ENCODE data around the gene XRN2. TPM values are rescaled to one million over a fixed set of nuclear protein-coding genes. Genes with fewer than 3 reads are reported as not detected.
A peak's percentile ranks its signal among the peaks of the same experiment; 100 is the strongest.

XRN2 gene
- total RNA-seq, 2 experiments from 2014 or later: 52.5 to 69.9 TPM

- Mint-ChIP-seq H3K27ac (no peak overlapping the region), H3K4me1 (peaks cover 11% of the 10 kb centered on the region)
- CTCF ChIA-PET: interaction anchor here (1.2 to 1.6 kb wide), 2 partner anchors 104 to 153 kb away, joined by 3 to 6 read pairs; no protein-coding TSS in a partner anchor
Observed at GRCh38 chr20:21388566-21388965, 85.4 kb downstream of the XRN2 start.

GRCh38 chr20:21389368-21389767 lies 86.2 kb downstream of the XRN2 start:
- CTCF ChIA-PET: interaction anchor here (1.2 to 2.1 kb wide), 3 partner anchors 103 to 154 kb away, joined by 3 to 6 read pairs (median 4); no protein-coding TSS in a partner anchor
- DNase-seq: no peak
- H3K27ac Mint-ChIP-seq: no peak overlapping the region
- H3K36me3 Mint-ChIP-seq: peaks cover 35% of the 10 kb centered on the region
- H3K9me3 Mint-ChIP-seq (ENCODE audit: low read depth): no peaks in the 10 kb centered on the region
- peaks cover 11% of the 10 kb centered on the region for H3K4me1 Mint-ChIP-seq
- no peak overlapping the region for H3K4me3 Mint-ChIP-seq
- no peak for ATAC-seq
- H3K27me3 Mint-ChIP-seq: peaks cover 35% of the 10 kb centered on the region

More at GRCh38 chr20:21388566-21388965, 85.4 kb downstream of the XRN2 start:
- DNase-seq: no peak
- peaks cover 38% of the 10 kb centered on the region for H3K36me3 Mint-ChIP-seq
- peaks cover 27% of the 10 kb centered on the region for H3K27me3 Mint-ChIP-seq
- no peak overlapping the region for H3K4me3 Mint-ChIP-seq
- H3K9me3 Mint-ChIP-seq (ENCODE audit: low read depth): no peaks in the 10 kb centered on the region
- no peak for ATAC-seq

GRCh38 chr20:21390768-21391167 lies 87.6 kb downstream of the XRN2 start:
- no peaks in the 10 kb centered on the region for H3K9me3 Mint-ChIP-seq (ENCODE audit: low read depth)
- no peak for ATAC-seq
- H3K27ac Mint-ChIP-seq: no peak overlapping the region
- H3K36me3 Mint-ChIP-seq: peaks cover 36% of the 10 kb centered on the region
- H3K4me3 Mint-ChIP-seq: no peak overlapping the region
- no peak for DNase-seq
- peaks cover 46% of the 10 kb centered on the region for H3K27me3 Mint-ChIP-seq
- H3K4me1 Mint-ChIP-seq: peaks cover 17% of the 10 kb centered on the region
- CTCF ChIA-PET: interaction anchor here (1.2 to 2.9 kb wide), 3 partner anchors 75 to 155 kb away, joined by 3 to 21 read pairs (median 4); no protein-coding TSS in a partner anchor

GRCh38 chr20:21391185-21391971 lies 88.2 kb downstream of the XRN2 start:
- no peak overlapping the region for H3K27ac Mint-ChIP-seq
- CTCF ChIA-PET: interaction anchor here (0.8 to 2.9 kb wide), 4 partner anchors 76 to 155 kb away, joined by 3 to 21 read pairs (median 4); no protein-coding TSS in a partner anchor
- ATAC-seq: no peak

GRCh38 chr20:21391972-21392352 lies 88.8 kb downstream of the XRN2 start:
- H3K4me1 Mint-ChIP-seq: peaks cover 19% of the 10 kb centered on the region
- no peak for ATAC-seq
- CTCF ChIA-PET: interaction anchor here (0.8 to 2.9 kb wide), 3 partner anchors 76 to 156 kb away, joined by 3 to 21 read pairs (median 3); no protein-coding TSS in a partner anchor
- DNase-seq: no peak
- no peak overlapping the region for H3K27ac Mint-ChIP-seq
- peak overlapping the region; percentile 26 for H3K4me3 Mint-ChIP-seq
- peaks cover 28% of the 10 kb centered on the region for H3K36me3 Mint-ChIP-seq
- H3K27me3 Mint-ChIP-seq: peaks cover 48% of the 10 kb centered on the region
- no peaks in the 10 kb centered on the region for H3K9me3 Mint-ChIP-seq (ENCODE audit: low read depth)

More at GRCh38 chr20:21391185-21391971, 88.2 kb downstream of the XRN2 start:
- DNase-seq: no peak
- Mint-ChIP-seq H3K27me3 (peaks cover 48% of the 10 kb centered on the region), H3K4me3 (peak overlapping the region; percentile 26), H3K9me3 (ENCODE audit: low read depth) (no peaks in the 10 kb centered on the region), H3K36me3 (peaks cover 32% of the 10 kb centered on the region), H3K4me1 (peaks cover 19% of the 10 kb centered on the region)

GRCh38 chr20:21393166-21393565 lies 90.0 kb downstream of the XRN2 start:
- Mint-ChIP-seq H3K4me3 (no peak overlapping the region), H3K36me3 (peaks cover 24% of the 10 kb centered on the region), H3K9me3 (ENCODE audit: low read depth) (no peaks in the 10 kb centered on the region), H3K27ac (no peak overlapping the region), H3K27me3 (peaks cover 56% of the 10 kb centered on the region), H3K4me1 (peaks cover 23% of the 10 kb centered on the region)
- CTCF ChIA-PET: interaction anchor here (2.8 kb wide), 1 partner anchor 158 kb away, joined by 13 read pairs; no protein-coding TSS in a partner anchor
- DNase-seq (no peak), ATAC-seq (no peak)

GRCh38 chr20:21393816-21394519 lies 90.8 kb downstream of the XRN2 start:
- peaks cover 22% of the 10 kb centered on the region for H3K36me3 Mint-ChIP-seq
- CTCF ChIA-PET: interaction anchor here (1.3 to 2.8 kb wide), 2 partner anchors 111 to 158 kb away, joined by 4 to 13 read pairs; no protein-coding TSS in a partner anchor
- DNase-seq (no peak), ATAC-seq (no peak)
- H3K27me3 Mint-ChIP-seq: peaks cover 64% of the 10 kb centered on the region
- no peaks in the 10 kb centered on the region for H3K9me3 Mint-ChIP-seq (ENCODE audit: low read depth)
- H3K4me1 Mint-ChIP-seq: peaks cover 23% of the 10 kb centered on the region
- H3K4me3 Mint-ChIP-seq: no peak overlapping the region
- H3K27ac Mint-ChIP-seq: no peak overlapping the region

GRCh38 chr20:21394551-21394950 lies 91.4 kb downstream of the XRN2 start:
- peaks cover 21% of the 10 kb centered on the region for H3K36me3 Mint-ChIP-seq
- CTCF ChIA-PET: interaction anchor here (0.6 to 2.8 kb wide), 3 partner anchors 48 to 159 kb away, joined by 3 to 13 read pairs (median 4); no protein-coding TSS in a partner anchor
- no peak overlapping the region for H3K4me3 Mint-ChIP-seq
- H3K27ac Mint-ChIP-seq: no peak overlapping the region
- peaks cover 70% of the 10 kb centered on the region for H3K27me3 Mint-ChIP-seq
- DNase-seq (no peak), ATAC-seq (no peak)
- H3K9me3 Mint-ChIP-seq (ENCODE audit: low read depth): no peaks in the 10 kb centered on the region
- H3K4me1 Mint-ChIP-seq: peaks cover 23% of the 10 kb centered on the region

- CTCF ChIA-PET: interaction anchor here (0.6 to 2.8 kb wide), 4 partner anchors 9 to 160 kb away, joined by 3 to 13 read pairs (median 4); no protein-coding TSS in a partner anchor
- Mint-ChIP-seq H3K27me3 (peaks cover 76% of the 10 kb centered on the region), H3K36me3 (peaks cover 18% of the 10 kb centered on the region), H3K27ac (peak overlapping the region; percentile 47), H3K4me3 (peak overlapping the region; percentile 36), H3K9me3 (ENCODE audit: low read depth) (no peaks in the 10 kb centered on the region), H3K4me1 (peaks cover 23% of the 10 kb centered on the region)
- DNase-seq (no peak), ATAC-seq (no peak)
Observed at GRCh38 chr20:21395051-21395665, 92.0 kb downstream of the XRN2 start.

GRCh38 chr20:21395666-21396598 lies 92.8 kb downstream of the XRN2 start:
- Mint-ChIP-seq H3K27ac (peak overlapping the region; percentile 47), H3K4me1 (peaks cover 23% of the 10 kb centered on the region), H3K4me3 (peak overlapping the region; percentile 36)

GRCh38 chr20:21396599-21397340 lies 93.6 kb downstream of the XRN2 start:
- Mint-ChIP-seq H3K27ac (no peak overlapping the region), H3K36me3 (peaks cover 7% of the 10 kb centered on the region), H3K27me3 (peaks cover 81% of the 10 kb centered on the region), H3K4me1 (peaks cover 20% of the 10 kb centered on the region), H3K9me3 (ENCODE audit: low read depth) (no peaks in the 10 kb centered on the region), H3K4me3 (no peak overlapping the region)
- CTCF ChIA-PET: no interaction called here
- DNase-seq (no peak), ATAC-seq (peak; percentile 42)

More at GRCh38 chr20:21395666-21396598, 92.8 kb downstream of the XRN2 start:
- DNase-seq: peak; percentile 56
- peak; percentile 64 for ATAC-seq
- CTCF ChIA-PET: interaction anchor here (1.1 to 2.8 kb wide), 2 partner anchors 10 to 160 kb away, joined by 3 to 13 read pairs; no protein-coding TSS in a partner anchor
- Mint-ChIP-seq H3K27me3 (peaks cover 80% of the 10 kb centered on the region), H3K36me3 (peaks cover 11% of the 10 kb centered on the region), H3K9me3 (ENCODE audit: low read depth) (no peaks in the 10 kb centered on the region)

All from activated CD8-positive, alpha-beta memory T cell treated with anti-CD3 and anti-CD28 coated beads, Interleukin-2, amount 10 ng/mL, durations not matched to agents 7 days and 5 days (primary cell).